ENCODE results near the gene OXT.

Gene OXT

GRCh38 chr20:3084283-3084985 is 13.0 kb downstream of the OXT start, which contains the start of gene AVP:
Gene AVP (minus strand): TSS chr20:3084724. CDS start chr20:3084674, 50 bp downstream.
- no peak for DNase-seq
- ATAC-seq, result peak; percentile 12

GRCh38 chr20:3084986-3085360 is 13.6 kb downstream of the OXT start:
- ATAC-seq (no peak), DNase-seq (no peak)

- ATAC-seq (no peak), DNase-seq (no peak)
These were observed 14.2 kb downstream of the OXT start for GRCh38 chr20:3085571-3086072.

GRCh38 chr20:3088031-3088430 is 16.6 kb downstream of the OXT start:
- no peak for ATAC-seq
- no peak for DNase-seq

- DNase-seq (no peak), ATAC-seq (no peak)
These were observed 19.1 kb downstream of the OXT start for GRCh38 chr20:3090565-3090964.

- DNase-seq, result peak; percentile 57
- ATAC-seq, result peak; percentile 67
These were observed 21.4 kb downstream of the OXT start for GRCh38 chr20:3092611-3093379.

GRCh38 chr20:3093861-3094361 is 22.5 kb downstream of the OXT start:
- peak; percentile 21 for DNase-seq
- ATAC-seq, result peak; percentile 26

- no peak for DNase-seq
- ATAC-seq, result no peak
These were observed 23.6 kb downstream of the OXT start for GRCh38 chr20:3094848-3095629.

GRCh38 chr20:3100480-3100879 is 29.1 kb downstream of the OXT start:
- DNase-seq (no peak), ATAC-seq (no peak)

GRCh38 chr20:3101251-3101650 is 29.8 kb downstream of the OXT start:
- ATAC-seq (no peak), DNase-seq (no peak)

GRCh38 chr20:3101737-3102574 is 30.5 kb downstream of the OXT start:
- DNase-seq (peak; percentile 80), ATAC-seq (peak; percentile 92)

- no peak for DNase-seq
- ATAC-seq, result no peak
These were observed 31.4 kb downstream of the OXT start for GRCh38 chr20:3102575-3103368.

GRCh38 chr20:3103369-3104032 is 32.1 kb downstream of the OXT start:
- no peak for ATAC-seq

GRCh38 chr20:3105256-3106137 is 34.1 kb downstream of the OXT start:
- ATAC-seq, result no peak
- no peak for DNase-seq

More at GRCh38 chr20:3103369-3104032, 32.1 kb downstream of the OXT start:
- no peak for DNase-seq

GRCh38 chr20:3106185-3106584 is 34.8 kb downstream of the OXT start:
- DNase-seq (no peak), ATAC-seq (no peak)

GRCh38 chr20:3106658-3107463 is 35.4 kb downstream of the OXT start:
- no peak for DNase-seq
- no peak for ATAC-seq

GRCh38 chr20:3107464-3108025 is 36.1 kb downstream of the OXT start:
- DNase-seq (no peak), ATAC-seq (no peak)

Measured in stimulated activated naive CD8-positive, alpha-beta T cell treated with anti-CD3 and anti-CD28 coated beads, Interleukin-15, Interleukin-2, amounts not matched to agents 100 U/mL and 50 U/mL, for 24 hours (primary cell).